C4-2B (cell line): ENCODE measurements around the gene INHA.

Source experiments
- ZFX ChIP-seq: fragments of 450-650 bp; IDR thresholded peaks from 2 replicates; pipeline ENCODE4 v1.6.1; 2017
- TF ChIP-seq, protein P1 (sequence below): fragments of 450-650 bp; conservative IDR thresholded peaks from 2 replicates; pipeline ENCODE4 v1.5.1; 2017; ENCODE audit warnings: mild to moderate bottlenecking

GRCh38 chr2:219543596-219544358 is 28.3 kb upstream of the INHA start, which contains the start of the genes CHPF and TMEM198:
- TF ChIP-seq, protein P1, sequence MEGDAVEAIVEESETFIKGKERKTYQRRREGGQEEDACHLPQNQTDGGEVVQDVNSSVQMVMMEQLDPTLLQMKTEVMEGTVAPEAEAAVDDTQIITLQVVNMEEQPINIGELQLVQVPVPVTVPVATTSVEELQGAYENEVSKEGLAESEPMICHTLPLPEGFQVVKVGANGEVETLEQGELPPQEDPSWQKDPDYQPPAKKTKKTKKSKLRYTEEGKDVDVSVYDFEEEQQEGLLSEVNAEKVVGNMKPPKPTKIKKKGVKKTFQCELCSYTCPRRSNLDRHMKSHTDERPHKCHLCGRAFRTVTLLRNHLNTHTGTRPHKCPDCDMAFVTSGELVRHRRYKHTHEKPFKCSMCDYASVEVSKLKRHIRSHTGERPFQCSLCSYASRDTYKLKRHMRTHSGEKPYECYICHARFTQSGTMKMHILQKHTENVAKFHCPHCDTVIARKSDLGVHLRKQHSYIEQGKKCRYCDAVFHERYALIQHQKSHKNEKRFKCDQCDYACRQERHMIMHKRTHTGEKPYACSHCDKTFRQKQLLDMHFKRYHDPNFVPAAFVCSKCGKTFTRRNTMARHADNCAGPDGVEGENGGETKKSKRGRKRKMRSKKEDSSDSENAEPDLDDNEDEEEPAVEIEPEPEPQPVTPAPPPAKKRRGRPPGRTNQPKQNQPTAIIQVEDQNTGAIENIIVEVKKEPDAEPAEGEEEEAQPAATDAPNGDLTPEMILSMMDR = no peak
- no peak; the same call in 1 of the 2 replicates for TF ChIP-seq ZFX
